K562 treated with DMSO at 1 percent for 24 hours (cell line): ENCODE data around the gene BDNF. TPM values are rescaled to one million over a fixed set of nuclear protein-coding genes. Genes with fewer than 3 reads are reported as not detected.

Experiments
- total RNA-seq: library from RNA; unstranded; fragments of 300-600 nt; gene quantifications from 2 replicates; pipeline ENCODE4 v1.2.3, GENCODE V29; 2022; ENCODE audit warnings: low read depth; ENCODE audit not compliant: insufficient read depth

Gene BDNF
- not detected in 2 replicates for total RNA-seq

GRCh38 chr11:27700351-27701301 lies at the start of gene BDNF:
TSS of gene BDNF (minus strand) at chr11:27700455. CDS start at chr11:27658564, 41,891 bp downstream.

Other genes starting within 250 kb of the BDNF start
- 7.3 and 8.1 TPM in 2 replicates for gene LGR4, start 227.7 kb downstream of the BDNF start, total RNA-seq
- gene LIN7C, start 193.7 kb downstream of the BDNF start, total RNA-seq, result 5.6 and 5.9 TPM in 2 replicates